ENCODE data around the gene UBA5.
"Not testable (repeated sequence)": the region's sequence is repeated elsewhere in the genome, so short reads cannot be mapped to it uniquely, and the experiment has no call there.

Gene UBA5

GRCh38 chr3:132638706-132639105, 21.4 kb upstream of the UBA5 start:
- no peaks in the 10 kb centered on the region for H3K36me3 ChIP-seq (ENCODE audit: insufficient read depth, low read length)
- H3K4me1 ChIP-seq (ENCODE audit: insufficient read depth, low read length): no peaks in the 10 kb centered on the region
- H3K9ac ChIP-seq (ENCODE audit: low read depth, low read length): no peak overlapping the region
- no peaks in the 10 kb centered on the region for H3K9me3 ChIP-seq (ENCODE audit: control insufficient read depth, insufficient read depth, low read length)

- H3K9ac ChIP-seq (ENCODE audit: low read depth, low read length); H3K4me1 ChIP-seq (ENCODE audit: insufficient read depth, low read length); H3K9me3 ChIP-seq (ENCODE audit: control insufficient read depth, insufficient read depth, low read length); H3K36me3 ChIP-seq (ENCODE audit: insufficient read depth, low read length): not testable (repeated sequence)
These were observed 18.7 kb upstream of the UBA5 start for GRCh38 chr3:132641427-132641826.

GRCh38 chr3:132641837-132642538, 18.1 kb upstream of the UBA5 start:
- Histone ChIP-seq H3K4me1 (ENCODE audit: insufficient read depth, low read length) (no peaks in the 10 kb centered on the region), H3K36me3 (ENCODE audit: insufficient read depth, low read length) (no peaks in the 10 kb centered on the region), H3K9ac (ENCODE audit: low read depth, low read length) (no peak overlapping the region), H3K9me3 (ENCODE audit: control insufficient read depth, insufficient read depth, low read length) (no peaks in the 10 kb centered on the region)

GRCh38 chr3:132642539-132642847, 17.6 kb upstream of the UBA5 start:
- no peaks in the 10 kb centered on the region for H3K9me3 ChIP-seq (ENCODE audit: control insufficient read depth, insufficient read depth, low read length)
- H3K4me1 ChIP-seq (ENCODE audit: insufficient read depth, low read length): no peaks in the 10 kb centered on the region
- H3K9ac ChIP-seq (ENCODE audit: low read depth, low read length): no peak overlapping the region
- H3K36me3 ChIP-seq (ENCODE audit: insufficient read depth, low read length): no peaks in the 10 kb centered on the region

- H3K9ac ChIP-seq (ENCODE audit: low read depth, low read length): no peak overlapping the region
- H3K36me3 ChIP-seq (ENCODE audit: insufficient read depth, low read length): no peaks in the 10 kb centered on the region
- H3K9me3 ChIP-seq (ENCODE audit: control insufficient read depth, insufficient read depth, low read length): no peaks in the 10 kb centered on the region
- no peaks in the 10 kb centered on the region for H3K4me1 ChIP-seq (ENCODE audit: insufficient read depth, low read length)
These were observed 16.8 kb upstream of the UBA5 start for GRCh38 chr3:132643366-132643765.

GRCh38 chr3:132645058-132645457, 15.1 kb upstream of the UBA5 start:
- H3K36me3 ChIP-seq (ENCODE audit: insufficient read depth, low read length): no peaks in the 10 kb centered on the region
- H3K9ac ChIP-seq (ENCODE audit: low read depth, low read length): no peak overlapping the region

GRCh38 chr3:132650153-132650552, 10.0 kb upstream of the UBA5 start:
- Histone ChIP-seq H3K9me3 (ENCODE audit: control insufficient read depth, insufficient read depth, low read length) (no peaks in the 10 kb centered on the region), H3K36me3 (ENCODE audit: insufficient read depth, low read length) (no peaks in the 10 kb centered on the region), H3K4me1 (ENCODE audit: insufficient read depth, low read length) (no peaks in the 10 kb centered on the region), H3K9ac (ENCODE audit: low read depth, low read length) (no peak overlapping the region)

More at GRCh38 chr3:132645058-132645457, 15.1 kb upstream of the UBA5 start:
- H3K4me1 ChIP-seq (ENCODE audit: insufficient read depth, low read length): no peaks in the 10 kb centered on the region
- no peaks in the 10 kb centered on the region for H3K9me3 ChIP-seq (ENCODE audit: control insufficient read depth, insufficient read depth, low read length)

- Histone ChIP-seq H3K4me1 (ENCODE audit: insufficient read depth, low read length) (no peaks in the 10 kb centered on the region), H3K9ac (ENCODE audit: low read depth, low read length) (no peak overlapping the region), H3K36me3 (ENCODE audit: insufficient read depth, low read length) (no peaks in the 10 kb centered on the region), H3K9me3 (ENCODE audit: control insufficient read depth, insufficient read depth, low read length) (no peaks in the 10 kb centered on the region)
These were observed 7.4 kb upstream of the UBA5 start for GRCh38 chr3:132652640-132653270.

GRCh38 chr3:132654190-132654589, 5.9 kb upstream of the UBA5 start:
- H3K9ac ChIP-seq (ENCODE audit: low read depth, low read length): no peak overlapping the region

GRCh38 chr3:132654721-132655120, 5.4 kb upstream of the UBA5 start:
- no peaks in the 10 kb centered on the region for H3K4me1 ChIP-seq (ENCODE audit: insufficient read depth, low read length)
- no peak overlapping the region for H3K9ac ChIP-seq (ENCODE audit: low read depth, low read length)
- no peaks in the 10 kb centered on the region for H3K36me3 ChIP-seq (ENCODE audit: insufficient read depth, low read length)
- no peaks in the 10 kb centered on the region for H3K9me3 ChIP-seq (ENCODE audit: control insufficient read depth, insufficient read depth, low read length)

More at GRCh38 chr3:132654190-132654589, 5.9 kb upstream of the UBA5 start:
- Histone ChIP-seq H3K4me1 (ENCODE audit: insufficient read depth, low read length) (no peaks in the 10 kb centered on the region), H3K36me3 (ENCODE audit: insufficient read depth, low read length) (no peaks in the 10 kb centered on the region), H3K9me3 (ENCODE audit: control insufficient read depth, insufficient read depth, low read length) (no peaks in the 10 kb centered on the region)

GRCh38 chr3:132655471-132655870, 4.7 kb upstream of the UBA5 start:
- H3K4me1 ChIP-seq (ENCODE audit: insufficient read depth, low read length): no peaks in the 10 kb centered on the region
- no peak overlapping the region for H3K9ac ChIP-seq (ENCODE audit: low read depth, low read length)
- no peaks in the 10 kb centered on the region for H3K9me3 ChIP-seq (ENCODE audit: control insufficient read depth, insufficient read depth, low read length)
- no peaks in the 10 kb centered on the region for H3K36me3 ChIP-seq (ENCODE audit: insufficient read depth, low read length)

- Histone ChIP-seq H3K4me1 (ENCODE audit: insufficient read depth, low read length) (no peaks in the 10 kb centered on the region), H3K9me3 (ENCODE audit: control insufficient read depth, insufficient read depth, low read length) (no peaks in the 10 kb centered on the region), H3K36me3 (ENCODE audit: insufficient read depth, low read length) (no peaks in the 10 kb centered on the region), H3K9ac (ENCODE audit: low read depth, low read length) (peak overlapping the region; percentile 97)
These were observed 2.0 kb upstream of the UBA5 start for GRCh38 chr3:132657869-132658747.

GRCh38 chr3:132659000-132659364, 1.1 kb upstream of the UBA5 start:
- no peaks in the 10 kb centered on the region for H3K4me1 ChIP-seq (ENCODE audit: insufficient read depth, low read length)
- H3K36me3 ChIP-seq (ENCODE audit: insufficient read depth, low read length): no peaks in the 10 kb centered on the region
- H3K9ac ChIP-seq (ENCODE audit: low read depth, low read length): peak overlapping the region; percentile 97

GRCh38 chr3:132659365-132660051, 621 bp upstream of the UBA5 start, which contains the start of gene ACAD11:
Gene ACAD11 (minus strand): TSS chr3:132659809. CDS start chr3:132659751, 58 bp downstream.
- Histone ChIP-seq H3K9me3 (ENCODE audit: control insufficient read depth, insufficient read depth, low read length) (no peaks in the 10 kb centered on the region), H3K36me3 (ENCODE audit: insufficient read depth, low read length) (no peaks in the 10 kb centered on the region), H3K4me1 (ENCODE audit: insufficient read depth, low read length) (no peaks in the 10 kb centered on the region), H3K9ac (ENCODE audit: low read depth, low read length) (peak within 1 kb of the TSS; percentile 97)

More at GRCh38 chr3:132659000-132659364, 1.1 kb upstream of the UBA5 start:
- H3K9me3 ChIP-seq (ENCODE audit: control insufficient read depth, insufficient read depth, low read length): no peaks in the 10 kb centered on the region
